IMR-90 (cell line): Measurements from ENCODE around the gene TPPP. TPM values are rescaled to one million over a fixed set of nuclear protein-coding genes. Genes with fewer than 3 reads are reported as not detected.

Experiments used
- BHLHE40 ChIP-seq: fragments of 150-350 bp; IDR thresholded peaks from 2 replicates; pipeline ENCODE4 v1.6.1; 2016; ENCODE audit warnings: mild to moderate bottlenecking, low read depth, low read length
- FOS ChIP-seq: fragments of 150-350 bp; IDR thresholded peaks from 2 replicates; pipeline ENCODE4 v1.6.1; 2016; ENCODE audit warnings: low read depth, low read length
- MAFK ChIP-seq: IDR thresholded peaks from 2 replicates; pipeline ENCODE4 v1.6.1; 2012; ENCODE audit warnings: low read depth, low read length, improper control_type of control experiment
- MAZ ChIP-seq: IDR thresholded peaks from 2 replicates; pipeline ENCODE4 v1.6.1; 2012; ENCODE audit warnings: low read depth, mild to moderate bottlenecking, low read length, improper control_type of control experiment, moderate library complexity, borderline replicate concordance
- NFE2L2 ChIP-seq: fragments of 150-350 bp; IDR thresholded peaks from 2 replicates; pipeline ENCODE4 v1.6.1; 2016; ENCODE audit warnings: low read depth, mild to moderate bottlenecking, low read length
- POLR2A ChIP-seq: IDR thresholded peaks from 2 replicates; pipeline ENCODE4 v1.6.1; 2012; ENCODE audit warnings: mild to moderate bottlenecking, low read depth, low read length
- RFX5 ChIP-seq: IDR thresholded peaks from 2 replicates; pipeline ENCODE4 v1.8.0; 2012; ENCODE audit warnings: low read depth, mild to moderate bottlenecking, low read length, moderate library complexity
- polyA plus RNA-seq, 3 experiments: library from polyadenylated mRNA; depleted of rRNA; stranded (reverse); fragments of >200 nt; gene quantifications; 2 replicates each; pipeline ENCODE4 v1.2.3, GENCODE V29; 2012; ENCODE audit warnings: low replicate concordance in 1 of 3
- total RNA-seq: library from RNA; depleted of rRNA; stranded (reverse); fragments of >200 nt; gene quantifications from 2 replicates; pipeline ENCODE4 v1.2.3, GENCODE V29; 2012

TPPP gene
- total and polyA plus RNA-seq, 2 of the 4 experiments (the other 2 are of a cell fraction), result under 0.01 to 0.07 TPM

DNA sequence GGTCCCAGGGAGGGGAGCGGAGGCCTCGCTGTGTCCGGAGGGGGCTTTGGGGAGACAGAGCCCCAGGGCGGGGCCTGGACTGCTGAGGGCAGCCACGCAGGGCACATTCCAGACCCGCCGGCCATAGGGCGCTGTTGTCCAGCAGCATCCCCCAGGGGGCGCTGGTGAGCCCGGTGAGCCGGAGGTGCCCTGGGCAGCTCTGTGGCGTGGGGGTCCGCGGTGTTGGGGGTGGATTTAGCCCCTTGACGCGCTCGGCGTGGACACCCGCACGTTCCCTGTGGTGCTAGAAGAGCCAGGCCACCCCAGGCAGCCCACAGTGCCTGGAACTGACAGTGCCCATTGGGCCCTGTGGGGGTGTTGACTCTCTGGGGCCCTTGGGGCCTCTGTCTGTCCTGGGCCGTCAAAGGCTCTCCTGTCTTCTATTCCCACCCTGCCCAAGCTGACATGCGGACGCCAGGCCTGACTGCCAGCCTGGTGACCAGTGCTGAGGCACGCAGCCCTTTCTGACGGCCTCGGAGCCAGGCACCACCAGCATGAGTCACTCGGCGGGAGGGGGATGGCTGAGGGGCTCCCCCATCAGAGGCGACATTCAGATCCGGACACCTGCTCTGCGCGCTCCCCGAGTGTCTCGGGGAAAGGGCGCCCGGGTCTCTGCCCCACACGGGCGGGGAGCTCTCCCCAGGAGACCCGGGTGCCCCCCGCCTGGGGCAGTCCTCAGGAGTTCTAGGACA lies 23.9 kb downstream of the TPPP start (continued):
- TF ChIP-seq MAFK (no peak), BHLHE40 (no peak), FOS (no peak), POLR2A (no peak), NFE2L2 (no peak), RFX5 (no peak), MAZ (no peak)
